NCI-H128 (cell line): ENCODE measurements around the gene PTCH1.
A peak's percentile ranks its signal among the peaks of the same experiment; 100 is the strongest.

Experiments used
- DNase-seq: peaks from one replicate; lab custom pipeline; 2025; ENCODE audit not compliant: unreplicated experiment; lab: John Stamatoyannopoulos, UW

Gene PTCH1

DNA sequence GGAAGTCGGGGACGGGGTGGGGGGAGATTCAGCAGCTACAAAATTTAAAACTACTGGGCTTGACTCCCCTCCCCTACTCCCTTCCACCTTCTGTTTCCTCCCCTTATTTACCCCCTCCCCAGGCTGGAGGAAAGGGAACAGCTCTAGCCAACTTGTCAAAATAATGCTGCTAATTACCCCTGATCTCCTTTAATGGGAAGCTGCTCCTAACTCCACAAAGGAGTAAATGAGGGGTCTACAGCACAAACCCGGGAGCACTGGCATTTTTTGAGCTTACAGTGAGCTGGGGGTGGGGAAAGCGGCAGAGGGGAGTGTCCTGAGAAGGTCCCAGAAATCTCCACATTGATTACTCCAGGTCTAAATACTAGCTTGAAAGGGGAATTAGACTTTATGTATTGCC is 3.1 kb downstream of the PTCH1 start:
- no peak for DNase-seq

GRCh38 chr9:95512709-95513095 is 4.1 kb downstream of the PTCH1 start:
- no peak for DNase-seq

GRCh38 chr9:95511952-95512708 is 4.6 kb downstream of the PTCH1 start:
- DNase-seq = no peak

- DNase-seq = no peak
Measured at GRCh38 chr9:95511616-95511931, 5.2 kb downstream of the PTCH1 start.

DNA sequence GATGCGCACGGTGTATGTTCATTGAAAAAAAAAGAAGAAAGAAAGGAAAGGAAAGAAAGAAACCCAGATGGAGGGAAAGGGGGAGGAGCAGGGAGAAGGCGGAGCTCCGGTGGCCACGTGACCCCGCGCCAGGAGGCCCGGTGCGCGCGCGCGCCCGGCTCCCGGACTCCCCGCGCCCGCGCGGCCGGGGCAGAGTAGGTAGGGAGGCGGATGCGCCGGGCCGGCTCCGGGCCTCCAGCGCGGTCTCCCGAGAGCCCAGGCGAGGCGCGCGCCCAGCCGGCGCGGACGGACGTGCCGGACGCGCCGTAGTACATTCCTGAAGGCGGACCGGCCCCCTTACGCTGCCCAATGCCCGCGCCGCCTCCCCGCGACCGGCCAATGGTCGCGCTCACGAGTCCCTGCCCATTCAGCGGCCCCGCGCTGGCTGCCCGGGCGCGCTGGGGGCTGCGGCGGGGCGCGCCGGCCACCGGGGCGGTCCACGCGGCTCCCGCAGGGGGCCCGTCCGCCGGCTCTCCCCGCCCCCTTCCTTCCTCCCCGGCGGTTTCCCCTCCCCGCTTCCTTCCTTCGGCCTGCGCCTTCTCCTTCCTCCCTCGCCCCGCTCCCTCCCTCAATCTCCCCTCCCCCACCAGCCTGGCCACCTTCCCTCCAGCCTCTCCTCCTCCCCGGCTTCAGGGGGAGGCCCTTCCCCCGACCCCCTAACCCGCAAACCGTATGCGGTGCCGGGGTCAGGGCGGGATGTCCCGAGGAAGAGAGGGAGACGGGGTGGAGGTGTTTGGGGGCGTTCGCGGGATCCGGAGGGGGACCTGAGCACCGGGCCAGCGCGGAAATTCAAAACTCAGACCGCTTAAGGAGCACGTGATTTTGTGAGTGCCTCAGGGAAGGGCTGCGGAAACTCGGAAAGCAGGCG is 5.8 kb downstream of the PTCH1 start:
- peak; percentile 88 for DNase-seq

DNA sequence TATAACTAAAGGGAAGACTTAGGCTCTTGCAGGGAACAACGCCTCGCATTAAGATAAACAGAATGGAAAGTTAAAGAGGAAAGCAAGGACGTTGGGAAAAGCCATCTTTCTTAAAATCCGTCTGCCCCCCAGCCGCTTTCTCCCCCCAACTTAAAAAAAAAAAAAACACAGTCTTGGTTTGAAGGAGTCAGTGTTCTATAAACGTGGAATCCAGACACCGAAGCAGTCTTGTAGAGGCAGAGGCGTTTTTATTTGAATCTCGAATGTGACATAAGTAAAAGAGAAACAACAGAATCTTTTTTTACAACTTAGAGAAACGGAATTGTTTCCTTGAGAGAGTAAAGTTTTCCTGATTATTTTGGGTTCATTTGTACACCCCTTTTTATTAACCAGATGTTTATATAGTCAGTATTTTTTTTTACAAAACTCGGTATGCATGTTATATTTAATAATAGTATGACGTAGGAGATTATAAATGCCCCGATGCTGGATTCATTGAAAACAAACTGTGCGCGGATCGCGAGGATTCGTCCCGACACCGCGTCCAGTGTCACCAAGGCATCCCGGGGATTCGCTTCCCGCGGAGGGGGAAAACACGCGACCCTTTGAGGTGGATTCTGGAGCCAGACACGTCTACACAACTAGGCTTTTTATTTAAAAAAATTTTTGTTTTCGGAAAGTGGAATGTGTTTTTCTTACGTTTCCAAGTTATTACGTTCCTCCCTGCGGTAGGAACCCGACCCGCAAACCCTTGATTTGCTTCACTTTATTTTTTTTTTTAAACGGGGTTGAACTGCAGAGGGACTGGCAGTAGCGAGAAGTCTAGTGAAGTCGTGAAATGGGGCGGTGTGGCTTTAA is 6.7 kb downstream of the PTCH1 start:
- DNase-seq = no peak

DNA sequence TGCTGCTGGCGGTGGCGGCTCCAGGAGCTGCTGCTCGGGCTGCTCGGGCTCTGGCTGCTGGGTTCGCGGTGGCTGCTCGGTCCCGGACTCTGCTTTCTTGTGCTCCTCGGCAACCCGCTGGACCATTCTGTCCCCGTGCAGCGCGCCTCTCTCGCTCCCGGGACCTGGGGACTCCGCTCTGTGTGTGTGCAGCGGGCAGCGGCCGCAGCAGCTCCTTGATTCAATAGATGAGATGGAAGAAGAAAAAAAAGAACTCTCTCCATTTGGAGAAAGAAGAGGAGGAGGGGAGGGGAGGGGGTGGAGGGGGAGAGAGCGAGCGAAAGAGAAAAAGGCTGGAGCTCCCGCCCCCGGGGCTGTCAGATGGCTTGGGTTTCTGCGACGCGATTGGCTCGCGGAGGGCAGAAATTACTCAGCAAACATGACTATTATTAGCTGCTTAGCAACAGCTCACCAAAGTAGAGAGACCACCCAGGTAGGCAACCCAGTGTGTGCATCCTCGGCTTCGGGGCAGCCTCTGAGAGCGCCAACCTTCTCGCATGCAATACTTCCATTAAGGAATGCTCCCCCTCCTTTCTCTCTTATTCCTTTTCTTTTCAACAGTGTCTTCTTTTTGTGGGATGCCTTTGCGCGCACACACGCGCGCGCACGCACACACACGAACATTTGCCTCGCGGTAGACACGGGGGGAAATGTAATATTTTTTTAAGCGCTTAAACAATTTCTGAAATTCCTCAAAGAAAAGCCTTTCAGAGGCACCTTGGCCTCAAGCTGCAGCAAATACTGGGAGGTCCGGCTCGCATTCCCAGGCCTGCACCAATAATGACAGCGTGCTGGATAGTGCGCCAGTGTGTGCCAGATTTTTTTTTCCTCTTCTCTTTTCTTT is 7.6 kb downstream of the PTCH1 start:
- peak; percentile 93 for DNase-seq

- DNase-seq = no peak
Measured at GRCh38 chr9:95508242-95508967, 8.4 kb downstream of the PTCH1 start.

- peak; percentile 17 for DNase-seq
Measured at GRCh38 chr9:95507464-95508241, 9.1 kb downstream of the PTCH1 start.

DNA sequence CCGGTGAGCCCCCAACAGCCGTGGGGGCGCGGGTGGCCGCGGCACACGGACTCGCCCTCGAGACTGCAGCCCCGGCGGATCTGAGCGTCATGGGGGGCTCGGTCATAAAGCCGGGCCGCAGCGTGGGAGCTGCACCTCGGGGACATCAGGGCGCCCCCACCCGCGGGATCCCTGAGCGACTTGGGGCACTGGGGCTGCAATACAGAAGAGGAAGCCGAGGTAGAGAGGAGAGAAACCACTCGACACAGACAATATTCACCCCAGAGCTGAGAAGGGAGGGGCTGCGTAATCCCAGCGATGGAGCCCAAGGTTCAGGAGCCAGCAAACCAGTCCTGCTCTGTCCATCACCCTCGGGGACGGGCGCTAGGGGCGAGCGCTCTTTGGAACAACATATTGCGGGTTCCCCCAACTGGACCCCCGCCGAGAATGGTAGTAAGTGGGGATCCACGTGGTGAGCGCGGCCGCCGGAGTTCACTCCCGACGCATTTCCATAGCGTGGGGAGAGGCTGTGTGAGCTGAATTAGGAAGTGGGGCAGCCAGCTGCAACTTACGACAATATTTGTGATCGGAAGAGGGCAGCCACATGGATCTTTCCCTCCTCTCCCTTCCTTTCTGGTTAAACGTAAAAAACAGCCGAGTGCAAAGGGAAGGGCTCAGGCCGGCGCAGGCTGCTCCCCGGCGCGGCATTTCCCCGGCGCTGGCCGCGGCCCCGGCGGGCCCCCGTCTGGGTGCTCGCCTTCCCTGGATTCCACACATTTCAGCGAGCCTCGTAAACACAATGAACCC is 9.9 kb downstream of the PTCH1 start:
- DNase-seq = peak; percentile 22

GRCh38 chr9:95506428-95506677 is 10.4 kb downstream of the PTCH1 start:
- no peak for DNase-seq

DNA sequence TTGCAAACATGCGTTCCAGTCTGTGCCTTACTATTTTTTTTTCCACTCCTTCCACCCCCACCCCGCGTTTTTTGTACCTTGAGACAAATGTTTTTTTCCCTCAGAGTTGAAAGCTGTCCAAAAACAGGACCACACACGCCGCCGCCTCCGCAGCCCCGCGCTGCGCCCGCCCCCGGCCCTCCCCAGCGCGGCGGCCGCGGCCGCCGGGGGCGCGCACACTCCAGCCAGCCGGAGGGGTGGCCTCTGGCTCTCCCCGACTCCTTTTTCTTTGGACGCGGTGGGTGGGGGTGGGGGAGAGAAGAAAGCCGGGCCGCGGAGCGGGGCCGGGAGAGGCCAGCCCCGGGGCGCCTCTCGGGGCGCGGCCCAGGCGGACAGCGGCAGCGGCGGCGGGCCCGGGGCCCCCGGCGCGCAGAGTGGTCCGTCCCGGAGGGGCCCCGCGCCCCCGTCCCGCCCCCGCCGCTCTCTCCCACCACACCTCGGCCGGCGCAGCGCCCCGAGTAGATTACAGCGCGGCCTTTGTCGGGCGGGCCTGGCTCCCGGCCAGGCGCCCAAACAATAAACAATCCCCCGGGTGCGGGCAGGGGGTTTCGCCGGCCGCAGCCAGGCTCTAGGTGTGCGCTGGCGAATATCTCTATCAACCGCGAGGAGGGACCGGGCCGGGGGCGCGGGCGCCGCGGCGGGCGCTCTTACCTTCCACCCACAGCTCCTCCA is 10.9 kb downstream of the PTCH1 start:
- peak; percentile 40 for DNase-seq

DNA sequence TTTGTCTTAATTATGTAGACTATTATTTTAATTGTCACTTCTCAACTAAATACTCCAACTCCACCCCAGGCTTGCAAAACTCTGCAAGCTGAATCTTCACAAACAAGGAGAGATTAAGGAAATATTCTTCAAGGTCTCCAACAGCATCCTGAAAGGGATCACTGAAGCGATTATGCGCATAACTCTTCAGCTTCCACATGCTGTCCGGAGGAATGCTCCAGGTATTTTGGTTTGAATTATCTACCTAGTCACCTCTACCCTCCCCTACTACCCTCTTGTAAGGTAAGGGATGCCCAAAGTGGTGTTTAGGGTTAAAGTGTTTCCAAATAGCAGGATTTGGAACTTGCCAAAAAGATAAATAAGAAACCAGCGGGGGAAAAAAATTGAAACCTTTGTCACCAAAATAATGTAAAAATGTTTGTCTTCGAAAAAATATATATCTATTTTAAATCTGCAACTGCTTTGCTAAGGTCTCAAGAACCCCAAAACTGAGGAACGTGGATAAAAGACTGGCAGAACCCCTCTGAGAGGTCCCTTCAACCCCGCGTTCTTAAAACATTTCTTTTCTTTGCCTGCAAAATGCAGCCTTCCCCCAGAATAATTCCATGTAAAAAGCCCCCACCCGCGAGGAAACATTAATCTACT is 11.6 kb downstream of the PTCH1 start:
- no peak for DNase-seq

GRCh38 chr9:95504053-95504963 is 12.5 kb downstream of the PTCH1 start:
- no peak for DNase-seq

- DNase-seq = no peak
Measured at GRCh38 chr9:95503369-95503768, 13.4 kb downstream of the PTCH1 start.

- no peak for DNase-seq
Measured at GRCh38 chr9:95502248-95502647, 14.5 kb downstream of the PTCH1 start.
